Ramos (cell line): ENCODE measurements around the gene NXF3.
"Not testable (repeated sequence)": the region's sequence is repeated elsewhere in the genome, so short reads cannot be mapped to it uniquely, and the experiment has no call there.

Experiments used
- in situ Hi-C: fragments of 300-500 bp; cut with MboI; formaldehyde crosslinking; loops from one replicate; pipeline ENCODE4 v1.14.3; 2022; ENCODE audit warnings: low sequenced_read_pairs; ENCODE audit not compliant: unreplicated experiment

NXF3 gene, protein sequence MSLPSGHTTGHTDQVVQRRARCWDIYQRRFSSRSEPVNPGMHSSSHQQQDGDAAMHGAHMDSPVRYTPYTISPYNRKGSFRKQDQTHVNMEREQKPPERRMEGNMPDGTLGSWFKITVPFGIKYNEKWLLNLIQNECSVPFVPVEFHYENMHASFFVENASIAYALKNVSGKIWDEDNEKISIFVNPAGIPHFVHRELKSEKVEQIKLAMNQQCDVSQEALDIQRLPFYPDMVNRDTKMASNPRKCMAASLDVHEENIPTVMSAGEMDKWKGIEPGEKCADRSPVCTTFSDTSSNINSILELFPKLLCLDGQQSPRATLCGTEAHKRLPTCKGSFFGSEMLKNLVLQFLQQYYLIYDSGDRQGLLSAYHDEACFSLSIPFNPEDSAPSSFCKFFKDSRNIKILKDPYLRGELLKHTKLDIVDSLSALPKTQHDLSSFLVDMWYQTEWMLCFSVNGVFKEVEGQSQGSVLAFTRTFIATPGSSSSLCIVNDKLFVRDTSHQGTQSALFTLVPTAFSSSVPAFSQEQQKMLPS

DNA sequence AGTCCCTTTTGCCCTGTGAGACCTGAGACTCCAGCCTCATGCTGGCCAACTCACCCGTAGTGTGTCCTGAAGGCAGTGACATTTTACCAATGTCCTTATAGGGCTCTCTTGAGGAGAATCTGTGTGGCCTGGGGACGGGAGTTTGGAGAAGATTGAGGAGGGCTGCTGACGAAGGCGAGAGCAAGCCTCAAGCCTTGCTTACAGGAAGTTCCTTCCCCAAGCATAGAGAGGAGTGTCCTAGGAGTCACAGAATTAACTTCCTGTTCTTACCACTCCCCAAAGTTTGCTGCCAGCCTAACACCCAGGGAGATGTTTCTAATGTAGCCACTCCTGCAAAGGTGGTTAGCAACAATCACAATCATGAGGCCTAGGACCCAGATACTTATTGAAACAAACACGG is at the start of gene NXF3:
Gene NXF3, minus strand, starts transcription at position 202 of the 400 bp plus-strand sequence. Its CDS starts 120 bp downstream, at position 82.
- in situ Hi-C loops, result no loop called here

DNA sequence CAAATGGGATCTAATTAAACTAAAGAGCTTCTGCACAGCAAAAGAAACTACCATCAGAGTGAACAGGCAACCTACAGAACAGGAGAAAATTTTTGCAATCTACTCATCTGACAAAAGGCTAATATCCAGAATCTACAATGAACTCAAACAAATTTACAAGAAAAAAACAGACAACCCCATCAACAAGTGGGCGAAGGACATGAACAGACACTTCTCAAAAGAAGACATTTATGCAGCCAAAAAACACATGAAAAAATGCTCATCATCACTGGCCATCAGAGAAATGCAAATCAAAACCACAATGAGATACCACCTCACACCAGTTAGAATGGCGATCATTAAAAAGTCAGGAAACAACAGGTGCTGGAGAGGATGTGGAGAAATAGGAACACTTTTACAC is 43.6 kb upstream of the NXF3 start:
- in situ Hi-C loops, result not testable (repeated sequence)

DNA sequence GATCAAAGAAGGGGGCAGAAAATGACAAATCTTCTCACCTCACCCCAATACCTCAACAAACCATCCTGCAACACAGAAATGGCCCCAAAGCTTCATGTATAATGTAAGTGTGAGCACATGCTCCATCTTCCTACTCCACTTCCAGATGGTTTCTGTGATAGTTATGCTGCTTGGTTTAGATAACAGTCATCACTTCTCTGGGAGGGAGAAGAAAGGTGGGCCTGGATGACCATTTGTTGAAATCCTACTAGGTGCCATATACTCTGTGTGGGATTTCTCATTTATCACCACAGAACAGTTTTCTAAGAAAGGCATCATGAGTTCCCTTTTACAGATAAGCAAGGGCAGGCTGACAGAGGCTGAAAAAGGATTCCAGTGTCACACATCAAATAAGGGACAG is 31.3 kb upstream of the NXF3 start:
- in situ Hi-C loops, result no loop called here

DNA sequence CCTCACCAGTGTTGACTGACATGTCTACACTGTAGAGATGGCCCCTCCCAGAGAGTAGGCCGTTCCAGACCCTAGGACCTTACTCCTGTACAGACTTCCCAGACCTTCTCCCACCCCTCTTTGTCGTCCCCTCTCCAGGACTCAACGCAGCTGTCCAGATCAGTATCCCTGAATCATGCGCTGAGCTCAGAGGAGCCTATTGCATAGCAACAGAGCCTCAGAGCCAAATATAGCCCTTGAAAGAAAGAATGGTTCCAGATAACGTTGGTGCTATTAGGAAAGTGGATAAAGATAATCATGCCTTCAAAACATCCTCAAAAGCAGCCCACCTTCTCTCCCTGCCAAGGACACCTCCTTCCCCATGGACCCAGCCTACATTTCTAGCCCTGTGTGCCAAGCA is 27.8 kb upstream of the NXF3 start:
- in situ Hi-C loops, result no loop called here

DNA sequence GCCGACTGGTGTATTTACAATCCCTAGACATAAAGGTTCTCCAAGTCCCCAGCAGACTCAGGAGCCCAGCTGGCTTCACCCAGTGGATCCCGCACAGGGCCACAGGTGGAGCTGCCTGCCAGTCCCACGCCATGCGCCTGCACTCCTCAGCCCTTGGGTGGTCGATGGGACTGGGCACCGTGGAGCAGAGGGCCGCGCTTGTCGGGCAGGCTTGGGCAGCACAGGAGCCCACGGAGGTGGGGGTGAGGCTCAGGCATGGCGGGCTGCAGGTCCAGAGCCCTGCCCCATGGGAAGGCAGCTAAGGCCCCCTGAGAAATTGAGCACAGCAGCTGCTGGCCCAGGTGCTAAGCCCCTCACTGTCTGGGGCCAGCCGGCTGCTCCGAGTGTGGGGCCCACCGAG is 24.0 kb upstream of the NXF3 start:
- in situ Hi-C loops, result not testable (repeated sequence)

DNA sequence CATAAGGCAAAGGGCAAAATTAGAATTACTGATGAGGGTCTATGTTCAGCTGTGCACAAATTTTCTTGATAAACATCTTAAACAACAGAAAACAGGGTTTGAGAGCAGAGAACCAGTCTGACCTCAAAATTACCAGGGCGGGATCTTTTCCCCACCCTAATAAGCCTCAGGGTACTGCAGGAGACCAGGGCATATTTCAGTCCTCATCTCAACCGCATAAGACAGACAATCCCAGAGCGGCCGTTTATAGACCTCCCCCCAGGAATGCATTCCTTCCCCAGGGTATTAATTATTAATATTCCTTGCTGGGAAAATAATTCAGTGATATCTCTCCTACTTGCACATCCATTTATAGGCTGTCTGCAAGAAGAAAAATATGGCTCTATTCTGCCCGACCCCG is 16.6 kb upstream of the NXF3 start:
- in situ Hi-C loops, result not testable (repeated sequence)

DNA sequence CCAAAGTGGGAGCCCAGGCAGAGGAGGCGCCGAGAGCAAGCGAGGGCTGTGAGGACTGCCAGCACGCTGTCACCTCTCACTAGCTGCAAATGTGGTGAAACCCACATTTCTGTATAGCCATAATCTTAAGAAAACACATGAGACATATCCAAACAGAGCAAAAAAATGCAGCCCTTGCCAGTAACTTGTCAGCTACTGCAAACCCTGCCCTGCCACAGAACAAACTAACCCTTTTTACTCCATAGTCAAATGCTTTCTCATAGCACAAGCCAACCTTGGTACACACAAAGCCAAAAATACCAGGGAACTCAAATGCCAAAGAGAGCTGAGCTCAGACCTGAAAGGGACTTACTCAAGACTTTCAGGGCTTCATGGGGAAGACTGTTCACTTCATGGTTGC is 14.9 kb upstream of the NXF3 start:
- in situ Hi-C loops, result no loop called here

DNA sequence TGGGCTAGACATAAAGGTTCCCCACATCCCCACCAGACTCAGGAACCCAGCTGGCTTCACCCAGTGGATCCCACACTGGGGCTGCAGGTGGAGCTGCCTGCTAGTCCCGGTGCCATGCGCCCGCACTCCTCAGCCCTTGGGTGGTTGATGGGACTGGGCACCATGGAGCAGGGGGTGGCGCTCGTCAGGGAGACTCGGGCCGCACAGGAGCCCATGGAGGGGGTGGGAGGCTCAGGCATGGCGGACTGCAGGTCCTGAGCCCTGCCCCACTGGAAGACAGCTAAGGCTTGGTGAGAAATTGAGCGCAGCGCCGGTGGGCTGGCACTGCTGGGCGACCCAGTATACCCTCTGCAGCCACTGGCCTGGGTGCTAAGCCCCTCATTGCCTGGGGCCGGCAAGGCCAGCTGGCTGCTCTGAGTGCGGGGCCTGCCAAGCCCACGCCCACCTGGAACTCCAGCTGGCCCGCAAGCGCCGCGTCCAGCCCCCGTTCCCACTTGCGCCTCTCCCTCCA is 14.3 kb upstream of the NXF3 start:
- in situ Hi-C loops, result not testable (repeated sequence)

DNA sequence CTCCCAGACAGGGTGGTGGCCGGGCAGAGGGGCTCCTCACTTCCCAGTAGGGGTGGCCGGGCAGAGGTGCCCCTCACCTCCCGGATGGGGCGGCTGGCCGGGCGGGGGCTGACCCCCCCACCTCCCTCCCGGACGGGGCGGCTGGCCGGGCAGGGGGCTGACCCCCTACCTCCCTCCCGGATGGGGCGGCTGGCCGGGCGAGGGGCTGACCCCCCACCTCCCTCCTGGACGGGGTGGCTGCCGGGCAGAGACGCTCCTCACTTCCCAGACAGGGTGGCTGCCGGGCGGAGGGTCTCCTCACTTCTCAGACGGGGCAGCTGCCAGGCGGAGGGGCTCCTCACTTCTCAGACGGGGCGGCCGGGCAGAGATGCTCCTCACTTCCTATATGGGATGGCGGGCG is 11.4 kb upstream of the NXF3 start:
- in situ Hi-C loops, result not testable (repeated sequence)

DNA sequence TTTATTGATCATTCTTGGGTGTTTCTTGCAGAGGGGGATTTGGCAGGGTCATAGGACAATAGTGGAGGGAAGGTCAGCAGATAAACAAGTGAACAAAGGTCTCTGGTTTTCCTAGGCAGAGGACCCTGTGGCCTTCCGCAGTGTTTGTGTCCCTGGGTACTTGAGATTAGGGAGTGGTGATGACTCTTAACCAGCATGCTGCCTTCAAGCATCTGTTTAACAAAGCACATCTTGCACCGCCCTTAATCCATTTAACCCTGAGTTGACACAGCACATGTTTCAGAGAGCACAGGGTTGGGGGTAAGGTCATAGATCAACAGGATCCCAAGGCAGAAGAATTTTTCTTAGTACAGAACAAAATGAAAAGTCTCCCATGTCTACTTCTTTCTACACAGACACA is 10.9 kb upstream of the NXF3 start:
- in situ Hi-C loops, result not testable (repeated sequence)

DNA sequence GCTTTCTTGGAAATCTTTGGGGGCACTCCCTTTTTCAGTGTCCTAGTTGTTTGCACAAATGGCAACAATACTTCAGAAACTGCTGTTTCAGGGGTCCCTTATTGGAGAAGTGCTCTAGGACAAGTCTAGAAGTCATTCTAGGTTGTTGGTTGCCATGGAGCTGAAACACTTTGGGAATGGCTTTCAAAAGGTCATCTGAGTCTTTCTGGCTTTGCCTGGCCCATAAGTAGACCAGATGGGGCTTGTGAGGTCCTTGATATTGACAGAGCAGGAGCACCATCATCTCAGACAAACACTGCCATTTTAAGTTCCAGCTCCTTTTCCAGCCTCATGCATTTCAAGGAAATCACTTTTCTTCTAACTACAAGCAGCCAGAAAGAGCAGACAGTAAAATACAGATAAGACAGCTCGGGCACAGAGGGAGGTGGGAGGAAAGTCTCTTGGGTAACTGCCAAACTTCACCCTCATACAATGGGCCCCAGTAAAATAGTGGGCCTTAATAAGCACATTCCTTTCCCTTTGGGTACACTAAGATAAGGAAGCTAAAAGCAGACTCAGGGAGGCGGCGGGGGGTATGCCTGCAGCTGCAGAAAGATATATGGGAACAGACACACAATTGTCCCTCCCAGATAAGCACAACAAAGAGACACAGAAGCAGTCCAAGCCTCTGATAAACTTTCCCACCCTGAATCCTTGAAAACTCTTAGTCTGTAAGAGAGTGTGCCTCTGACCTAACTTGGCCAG is 8.5 kb upstream of the NXF3 start:
- in situ Hi-C loops, result no loop called here

DNA sequence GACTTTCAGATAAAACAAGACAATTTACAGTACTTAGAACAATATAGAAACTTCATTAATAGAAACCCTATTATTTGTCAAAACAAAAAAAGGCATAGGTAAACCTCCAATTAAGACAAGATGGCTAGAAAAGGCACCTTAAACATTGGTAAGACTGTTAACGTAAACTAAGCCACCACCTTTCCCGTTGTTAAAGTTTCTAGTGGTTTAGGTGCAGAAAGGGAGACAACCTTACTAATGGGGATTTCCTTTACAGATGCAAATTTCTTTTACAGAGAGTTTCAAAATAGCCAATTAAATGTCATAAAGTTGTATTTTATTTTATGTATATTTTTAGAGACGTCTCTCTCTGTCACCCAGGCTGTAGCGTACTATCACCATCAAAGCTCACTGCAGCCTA is 7.5 kb upstream of the NXF3 start:
- in situ Hi-C loops, result no loop called here

DNA sequence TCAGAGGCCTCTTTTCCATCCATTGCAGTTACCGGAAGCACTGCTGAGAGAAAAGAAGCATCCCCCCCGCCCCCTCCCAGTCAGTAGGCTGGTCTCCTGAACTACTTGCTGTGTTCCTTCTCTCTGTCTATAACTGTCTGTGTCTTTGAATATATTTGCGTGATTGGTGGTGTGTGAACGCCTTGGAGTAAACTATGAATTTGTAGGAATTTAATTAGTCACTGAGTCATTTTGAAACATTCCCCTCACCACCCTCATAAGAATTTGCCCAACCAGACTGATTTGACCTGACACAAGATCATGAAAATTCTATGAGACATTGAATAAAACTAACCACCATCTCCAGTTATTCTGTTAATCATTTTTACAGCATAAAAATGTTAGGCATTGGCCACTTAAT is 6.7 kb upstream of the NXF3 start:
- in situ Hi-C loops, result no loop called here

DNA sequence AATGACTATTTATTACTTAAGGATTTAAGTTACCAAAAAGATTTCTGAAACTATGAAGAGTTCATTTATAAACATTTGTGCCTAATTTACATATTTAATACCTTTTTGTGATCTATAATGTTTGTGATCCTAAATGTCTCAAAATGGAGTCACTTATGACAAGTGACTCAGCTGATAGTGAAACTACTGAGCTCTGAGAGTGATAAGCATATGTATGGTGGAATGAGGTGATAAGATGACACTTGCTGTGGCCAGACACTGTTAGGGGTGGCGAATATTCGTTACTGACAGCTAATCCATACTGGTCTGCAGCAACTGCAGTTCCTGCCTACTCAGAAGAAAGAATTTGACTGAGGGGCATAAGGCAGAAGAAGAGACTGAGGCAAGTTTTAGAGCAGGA is 5.5 kb upstream of the NXF3 start:
- in situ Hi-C loops, result no loop called here

DNA sequence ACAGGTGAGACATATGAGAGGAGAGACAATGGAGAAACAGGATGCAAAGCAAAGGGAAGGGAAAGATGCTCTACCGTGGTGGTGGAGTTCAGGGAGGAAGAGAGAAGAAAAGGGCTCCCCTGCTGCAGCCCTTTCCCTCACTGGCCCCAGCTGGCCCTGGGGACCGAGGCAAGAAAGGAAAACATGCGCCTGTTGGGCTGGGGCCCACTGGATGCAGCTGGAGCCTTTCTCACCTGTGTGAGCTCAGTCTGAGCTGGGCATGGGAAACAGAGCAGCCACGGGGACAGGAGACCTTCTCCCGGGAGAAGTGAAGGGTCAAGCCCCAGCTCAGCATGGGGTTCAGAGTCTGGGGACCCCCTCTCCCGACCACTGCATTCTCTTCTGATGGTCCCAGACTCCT is 11.9 kb downstream of the NXF3 start:
- in situ Hi-C loops, result no loop called here

DNA sequence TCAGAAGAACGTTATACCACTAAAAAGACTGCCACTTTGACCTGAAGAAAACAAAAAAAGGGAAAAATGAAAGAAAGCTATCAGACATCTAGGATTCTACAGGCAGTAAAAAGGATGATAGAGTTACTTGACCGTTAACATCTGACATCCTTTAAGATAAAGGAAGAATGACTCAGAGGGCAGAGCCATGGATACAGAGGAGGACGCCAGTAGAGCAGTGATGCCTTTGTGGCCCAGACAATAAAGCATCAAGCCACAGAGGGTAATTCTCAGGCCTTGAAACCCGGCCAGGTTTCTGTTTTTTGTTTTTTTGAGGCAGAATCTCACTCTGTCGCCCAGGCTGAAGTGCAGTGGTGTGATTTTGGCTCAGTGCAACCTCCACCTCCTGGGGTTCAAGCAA is 19.5 kb downstream of the NXF3 start:
- in situ Hi-C loops, result no loop called here

DNA sequence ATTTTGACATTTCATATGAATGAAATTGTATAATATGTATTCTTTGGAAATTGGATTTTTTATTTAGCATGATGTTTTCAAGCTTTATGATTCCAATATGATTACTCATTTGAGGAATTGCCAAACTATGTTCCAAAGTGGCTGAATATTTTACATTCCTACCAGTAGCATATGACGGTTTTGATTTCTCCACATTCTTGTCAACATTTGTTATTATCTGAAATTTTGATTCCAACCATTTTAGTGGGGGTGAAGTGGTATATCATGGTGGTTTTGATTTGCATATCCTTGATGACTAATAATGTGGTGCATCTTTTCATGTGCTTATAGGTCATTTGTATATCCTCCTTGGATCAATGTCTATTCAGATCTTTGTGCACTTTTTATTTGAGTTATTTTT is 26.3 kb downstream of the NXF3 start:
- in situ Hi-C loops, result no loop called here

DNA sequence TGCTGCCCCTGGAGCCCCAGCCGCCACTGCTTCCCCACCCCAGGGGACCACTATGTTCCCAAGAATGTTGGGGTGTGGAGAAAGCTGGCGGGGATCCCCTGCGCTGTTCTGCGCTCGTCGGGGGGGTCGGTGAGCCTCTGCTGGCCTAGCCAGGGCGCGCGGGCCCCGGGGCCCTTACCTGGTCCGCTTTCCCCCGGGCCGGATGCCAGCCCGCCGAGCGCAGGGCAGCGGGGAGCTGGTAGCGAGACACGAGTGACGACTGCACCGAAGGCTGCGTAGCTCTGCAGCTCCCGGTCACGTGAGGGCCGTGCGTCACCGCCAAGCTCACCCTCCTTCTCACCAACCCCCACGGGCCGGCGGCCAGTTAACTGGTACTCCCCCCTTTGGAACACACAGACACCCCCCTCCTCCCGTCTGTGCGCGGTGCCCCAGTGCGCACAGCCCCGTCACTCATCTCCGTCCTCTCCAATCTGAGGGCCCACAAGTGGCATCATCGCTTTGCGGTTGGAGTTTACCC is 29.0 kb downstream of the NXF3 start, which contains the start of gene BEX1:
Gene BEX1, minus strand, starts transcription at position 254 of the 517 bp plus-strand sequence. CDS start 897 bp downstream, outside the sequence.
- in situ Hi-C loops, result no loop called here

DNA sequence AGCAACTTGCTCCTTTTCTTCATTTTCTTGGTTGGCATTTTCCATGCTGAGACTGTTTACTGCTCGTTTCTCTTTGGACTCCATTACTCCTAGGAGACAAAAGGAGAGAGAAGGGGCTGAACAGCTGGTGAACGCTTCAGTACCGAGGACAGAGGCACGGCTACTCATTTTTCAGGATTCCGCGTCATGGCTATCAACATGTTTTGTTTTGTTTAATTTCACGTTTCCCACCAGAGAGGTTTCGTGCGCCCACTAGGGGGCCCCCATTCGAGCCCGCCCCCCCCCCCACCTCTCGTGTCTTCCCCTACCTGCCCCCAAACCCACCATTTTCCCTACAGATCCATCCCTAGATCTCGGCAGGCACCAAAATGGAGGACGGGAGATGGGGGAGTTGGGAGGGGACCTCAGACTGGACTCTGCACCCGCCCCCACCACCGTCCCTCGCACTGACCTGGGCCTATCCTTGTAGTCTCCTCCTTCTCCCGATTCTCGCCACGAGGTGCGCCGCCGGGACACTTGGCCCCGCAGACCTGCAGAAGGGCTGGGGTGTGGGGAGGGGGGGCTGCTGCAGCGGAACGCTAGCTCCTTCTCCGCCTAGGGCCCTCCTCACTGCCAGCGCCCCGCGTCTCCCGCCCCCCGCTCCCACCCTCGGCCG is 29.6 kb downstream of the NXF3 start:
- in situ Hi-C loops, result no loop called here

DNA sequence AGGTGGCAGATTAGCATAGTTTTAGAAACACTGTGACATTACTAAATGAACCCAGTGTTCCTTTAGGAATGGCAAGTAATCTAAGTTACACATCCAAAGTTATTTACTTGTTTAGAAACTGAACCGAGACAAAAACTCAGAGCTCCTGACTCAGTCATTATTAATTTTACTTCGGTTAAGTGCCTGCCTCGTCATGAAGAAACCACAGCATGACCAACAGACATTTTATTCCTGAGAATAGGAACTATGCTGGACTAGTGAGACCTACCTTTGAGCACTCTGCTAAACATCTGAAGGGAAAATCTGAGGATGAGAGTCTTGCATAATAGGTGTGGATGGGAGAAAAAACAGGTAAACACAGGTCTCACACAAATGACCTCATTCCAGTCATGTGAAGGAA is 31.5 kb downstream of the NXF3 start:
- in situ Hi-C loops, result no loop called here
